Stimulated activated naive B cell treated with anti-CD40 and anti-IgM and Interleukin-4, amounts not matched to agents 10 μg/mL and 1 μg/mL and 100 μg/mL, for 72 hours (primary cell): ENCODE data around the gene PPP1R1C.

Source experiments
- ATAC-seq, 2 donors: fragments of 150-1000 bp; cut with Tn5 transposase; replicated peaks; 2 replicates each; pipeline ENCODE4 v1.10.0; 2021; ENCODE audit warnings: moderate library complexity in 1 of 2
- DNase-seq: peaks from one replicate; pipeline ENCODE4 v3.0.0; 2021
- H3K27ac Mint-ChIP-seq: one replicate; pipeline ENCODE4 v1.8.0; 2022; ENCODE audit warnings: mild to moderate bottlenecking, mixed read lengths
- H3K27me3 Mint-ChIP-seq, 2 donors: one replicate each; pipeline ENCODE4 v1.8.0; 2022; ENCODE audit warnings: mixed read lengths in 2 of 2
- H3K36me3 Mint-ChIP-seq, 2 donors: one replicate each; pipeline ENCODE4 v1.8.0; 2022; ENCODE audit warnings: mixed read lengths in 2 of 2, mild to moderate bottlenecking in 1 of 2
- H3K4me1 Mint-ChIP-seq, 2 donors: one replicate each; pipeline ENCODE4 v1.8.0; 2022; ENCODE audit warnings: mixed read lengths in 2 of 2, mild to moderate bottlenecking in 1 of 2
- H3K4me3 Mint-ChIP-seq, 2 donors: one replicate each; pipeline ENCODE4 v1.8.0; 2022; ENCODE audit warnings: mild to moderate bottlenecking in 2 of 2, mixed read lengths in 2 of 2, moderate library complexity in 1 of 2
- H3K9me3 Mint-ChIP-seq, 2 donors: one replicate each; pipeline ENCODE4 v1.8.0; 2022; ENCODE audit warnings: mixed read lengths in 2 of 2, mild to moderate bottlenecking in 1 of 2

PPP1R1C gene

DNA sequence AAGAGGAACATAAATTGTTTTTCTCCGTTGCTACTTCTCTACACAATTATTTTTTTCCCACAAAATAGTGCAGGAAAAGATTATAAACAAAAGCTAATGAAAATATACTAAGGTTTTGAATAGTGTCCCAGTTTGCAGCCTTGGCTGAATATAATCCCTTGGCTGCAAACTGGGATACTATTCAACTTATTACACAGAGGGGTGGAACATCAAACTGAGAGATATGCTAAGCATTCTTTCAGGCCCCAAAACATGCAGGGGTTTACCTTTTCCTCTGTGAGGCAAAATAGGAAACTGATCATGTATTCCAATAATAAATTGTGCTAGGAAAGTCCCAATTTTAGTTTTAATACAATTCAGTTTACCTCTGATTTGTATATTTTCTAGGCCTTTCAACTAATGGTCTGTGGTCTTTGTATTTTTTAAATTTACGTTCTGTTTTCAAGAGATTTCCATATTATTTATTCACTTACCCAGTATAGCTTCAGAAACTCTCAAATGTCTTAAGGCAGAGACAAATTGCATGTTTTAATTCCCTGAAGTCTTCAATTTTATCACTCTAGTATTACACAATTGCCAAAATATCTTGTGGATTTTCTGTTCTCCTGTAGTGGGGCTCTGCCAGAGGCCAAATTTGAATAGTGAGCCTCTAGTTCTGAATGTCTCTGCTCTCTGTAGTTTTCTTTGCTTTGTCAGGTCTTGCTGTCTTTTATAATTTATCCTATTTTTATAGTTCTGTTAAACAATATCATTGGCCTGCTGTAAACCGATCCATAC, 63.9 kb downstream of the PPP1R1C start:
- H3K27me3 Mint-ChIP-seq: peaks cover 0 to 5% of the 10 kb centered on the region in 2 donors
- no peak overlapping the region for H3K27ac Mint-ChIP-seq
- no peak for ATAC-seq
- H3K9me3 Mint-ChIP-seq: no peaks in the 10 kb centered on the region
- no peaks in the 10 kb centered on the region for H3K36me3 Mint-ChIP-seq
- no peak for DNase-seq
- H3K4me1 Mint-ChIP-seq: no peaks in the 10 kb centered on the region
- H3K4me3 Mint-ChIP-seq: no peak overlapping the region

DNA sequence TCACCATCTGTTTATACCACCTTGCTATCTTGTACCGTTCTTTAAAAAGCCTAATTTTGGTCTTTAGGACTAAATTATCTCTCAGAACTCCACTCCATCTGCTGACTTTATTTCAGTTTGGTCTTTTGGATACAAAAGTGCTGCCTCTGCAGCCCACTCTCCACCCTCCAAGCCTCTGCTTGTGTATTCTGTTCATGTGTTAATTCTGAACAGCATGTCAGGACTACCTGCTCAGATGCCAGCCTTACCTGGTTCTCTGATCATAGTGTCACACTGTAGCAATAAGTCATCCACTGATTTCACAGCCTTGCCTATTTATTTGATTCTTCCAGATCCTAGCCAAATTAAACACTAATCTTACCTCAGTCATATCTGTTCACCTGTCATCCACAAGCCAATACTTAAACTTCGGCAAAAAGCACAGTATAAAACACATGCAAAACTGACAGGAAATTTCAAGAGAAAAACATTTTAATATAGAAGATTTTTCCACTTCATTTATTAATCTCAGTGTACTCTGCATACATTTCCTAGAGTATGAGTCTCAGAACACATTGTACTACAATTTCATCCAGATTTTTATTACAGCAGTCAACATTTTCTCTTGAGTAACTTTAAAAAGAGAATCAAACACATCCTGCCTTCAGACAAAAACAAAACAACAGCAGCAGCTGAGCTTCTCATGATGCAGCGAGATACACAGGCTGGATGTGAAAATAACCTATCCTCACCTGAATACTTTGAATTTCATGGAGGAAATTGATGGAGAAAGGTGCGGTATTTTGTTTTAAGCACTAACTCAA, 64.9 kb downstream of the PPP1R1C start:
- Mint-ChIP-seq H3K9me3 (no peaks in the 10 kb centered on the region), H3K27ac (no peak overlapping the region), H3K36me3 (no peaks in the 10 kb centered on the region), H3K4me1 (no peaks in the 10 kb centered on the region), H3K4me3 (no peak overlapping the region), H3K27me3 (peaks cover 6 to 12% of the 10 kb centered on the region in 2 donors)
- no peak for ATAC-seq
- DNase-seq: no peak

DNA sequence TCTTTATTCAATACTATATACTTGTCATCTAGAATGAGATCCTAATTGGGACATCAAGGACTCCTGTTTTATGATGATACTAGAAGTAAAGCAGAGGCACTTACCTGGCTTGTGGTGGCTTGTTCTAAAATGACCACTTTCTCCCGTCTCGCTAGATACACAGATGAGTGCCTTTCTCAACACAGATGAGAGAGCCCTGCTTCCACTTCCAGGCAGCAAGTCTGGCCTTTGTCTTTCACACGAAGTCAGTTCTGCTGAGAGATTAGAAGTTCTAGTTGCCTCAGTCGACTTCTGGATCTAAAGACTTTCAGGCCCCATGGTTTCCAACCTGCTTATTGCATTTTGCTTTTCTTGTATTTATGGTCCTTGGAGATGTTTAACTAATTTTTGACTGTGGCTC, 70.3 kb downstream of the PPP1R1C start:
- DNase-seq: no peak
- Mint-ChIP-seq H3K4me1 (peaks cover 0 to 4% of the 10 kb centered on the region in 2 donors), H3K36me3 (no peaks in the 10 kb centered on the region), H3K4me3 (no peak overlapping the region), H3K9me3 (no peaks in the 10 kb centered on the region), H3K27ac (no peak overlapping the region), H3K27me3 (peaks cover 15 to 26% of the 10 kb centered on the region in 2 donors)
- no peak for ATAC-seq

DNA sequence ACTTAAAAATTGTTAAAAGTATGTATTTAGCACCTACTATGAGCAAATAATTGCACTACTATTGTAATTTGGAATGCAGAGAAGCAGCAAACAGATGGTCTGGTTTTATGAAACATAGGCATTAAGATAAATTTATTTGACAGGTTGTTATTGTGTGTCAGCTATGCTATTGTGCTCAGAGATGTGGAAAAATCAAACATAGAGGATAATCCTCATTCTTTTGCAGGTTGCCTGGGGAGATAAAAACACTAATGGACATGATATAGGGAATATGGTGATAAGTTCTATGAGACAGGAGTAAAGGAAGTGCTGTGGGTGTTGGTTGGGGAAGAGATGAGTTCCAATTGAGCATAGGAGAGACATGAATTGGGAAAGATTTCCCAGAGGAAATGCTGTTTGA, 71.3 kb downstream of the PPP1R1C start:
- DNase-seq (no peak), ATAC-seq (no peak)
- Mint-ChIP-seq H3K4me1 (peaks cover 0 to 4% of the 10 kb centered on the region in 2 donors), H3K4me3 (no peak overlapping the region), H3K27me3 (peaks cover 15 to 26% of the 10 kb centered on the region in 2 donors), H3K27ac (no peak overlapping the region), H3K9me3 (no peaks in the 10 kb centered on the region), H3K36me3 (no peaks in the 10 kb centered on the region)

DNA sequence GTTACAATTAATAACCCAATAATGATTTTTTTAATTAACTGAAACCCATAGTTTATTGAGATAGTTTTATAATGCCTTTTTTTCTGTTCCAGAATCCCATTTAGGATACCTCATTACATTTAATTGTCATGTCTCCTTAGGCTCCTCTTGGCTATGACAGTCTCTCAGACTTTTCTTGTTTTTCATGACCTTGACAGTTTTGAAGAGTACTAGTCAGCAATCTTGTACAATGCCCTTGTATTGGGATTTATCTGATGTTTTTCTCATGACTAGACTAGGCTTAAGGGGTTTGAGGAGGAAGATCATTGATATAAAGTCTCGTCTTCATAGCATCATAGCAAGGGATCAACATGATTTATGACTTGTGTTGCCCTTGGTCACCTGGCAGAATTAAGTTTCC, 72.4 kb downstream of the PPP1R1C start:
- ATAC-seq (no peak), DNase-seq (no peak)
- Mint-ChIP-seq H3K36me3 (no peaks in the 10 kb centered on the region), H3K4me3 (no peak overlapping the region), H3K27me3 (peaks cover 15 to 26% of the 10 kb centered on the region in 2 donors), H3K27ac (no peak overlapping the region), H3K9me3 (no peaks in the 10 kb centered on the region), H3K4me1 (peaks cover 0 to 4% of the 10 kb centered on the region in 2 donors)

DNA sequence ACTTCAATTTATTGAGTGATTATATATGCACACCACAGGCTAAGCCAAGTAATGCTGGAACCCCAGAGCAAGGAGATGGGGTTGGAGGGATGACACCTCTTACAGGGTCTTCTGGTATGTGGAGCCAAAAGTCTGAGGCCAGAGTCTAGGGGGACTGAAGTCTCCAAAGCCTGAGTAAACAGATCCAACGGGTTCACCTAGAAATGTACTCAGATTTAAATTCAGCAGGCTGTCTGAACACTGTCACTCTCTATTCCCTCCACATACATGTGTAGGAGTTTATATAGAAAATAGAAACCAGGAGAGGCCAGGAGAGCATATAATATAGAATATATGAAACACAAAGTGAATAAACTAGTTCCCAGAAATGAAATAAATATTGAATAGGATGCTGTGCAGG, 76.1 kb downstream of the PPP1R1C start:
- H3K27me3 Mint-ChIP-seq: peaks cover 7 to 14% of the 10 kb centered on the region in 2 donors
- no peak overlapping the region for H3K4me3 Mint-ChIP-seq
- DNase-seq (no peak), ATAC-seq (no peak)
- H3K9me3 Mint-ChIP-seq: no peaks in the 10 kb centered on the region
- H3K36me3 Mint-ChIP-seq: no peaks in the 10 kb centered on the region
- no peak overlapping the region for H3K27ac Mint-ChIP-seq
- peaks cover 0 to 4% of the 10 kb centered on the region in 2 donors for H3K4me1 Mint-ChIP-seq

DNA sequence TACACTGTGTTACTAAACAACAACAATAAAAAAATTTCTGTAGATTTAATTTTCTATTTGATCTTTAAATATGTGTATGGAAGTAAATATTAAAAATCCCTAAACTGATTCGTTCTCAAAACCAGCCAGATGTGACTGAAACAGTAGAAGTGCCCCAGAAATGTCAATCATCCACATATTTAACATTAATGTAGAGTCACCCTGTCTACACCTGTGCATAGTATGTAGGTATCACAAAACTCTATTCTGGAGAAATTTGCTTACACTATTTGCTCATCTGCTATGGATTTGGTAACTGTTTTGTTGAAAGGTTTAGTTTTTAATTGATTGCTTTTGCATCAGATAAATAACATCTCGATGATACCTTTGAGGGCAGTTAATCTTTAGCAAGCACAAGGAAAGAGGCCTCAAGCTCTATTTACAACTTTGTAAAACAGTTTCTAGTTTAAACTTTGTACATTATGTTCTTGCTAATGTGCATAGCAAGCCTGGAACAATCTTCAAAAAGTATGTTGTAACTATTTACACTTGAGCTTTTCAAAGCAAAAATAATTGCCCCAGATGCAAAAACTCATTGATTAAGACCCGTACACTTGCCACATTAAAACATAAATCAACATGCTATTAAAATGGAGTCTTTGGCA, 76.8 kb downstream of the PPP1R1C start:
- no peak overlapping the region for H3K4me3 Mint-ChIP-seq
- no peak overlapping the region for H3K27ac Mint-ChIP-seq
- ATAC-seq (no peak), DNase-seq (no peak)
- peaks cover 0 to 4% of the 10 kb centered on the region in 2 donors for H3K4me1 Mint-ChIP-seq
- peaks cover 7 to 10% of the 10 kb centered on the region in 2 donors for H3K27me3 Mint-ChIP-seq
- H3K36me3 Mint-ChIP-seq: no peaks in the 10 kb centered on the region
- H3K9me3 Mint-ChIP-seq: no peaks in the 10 kb centered on the region

DNA sequence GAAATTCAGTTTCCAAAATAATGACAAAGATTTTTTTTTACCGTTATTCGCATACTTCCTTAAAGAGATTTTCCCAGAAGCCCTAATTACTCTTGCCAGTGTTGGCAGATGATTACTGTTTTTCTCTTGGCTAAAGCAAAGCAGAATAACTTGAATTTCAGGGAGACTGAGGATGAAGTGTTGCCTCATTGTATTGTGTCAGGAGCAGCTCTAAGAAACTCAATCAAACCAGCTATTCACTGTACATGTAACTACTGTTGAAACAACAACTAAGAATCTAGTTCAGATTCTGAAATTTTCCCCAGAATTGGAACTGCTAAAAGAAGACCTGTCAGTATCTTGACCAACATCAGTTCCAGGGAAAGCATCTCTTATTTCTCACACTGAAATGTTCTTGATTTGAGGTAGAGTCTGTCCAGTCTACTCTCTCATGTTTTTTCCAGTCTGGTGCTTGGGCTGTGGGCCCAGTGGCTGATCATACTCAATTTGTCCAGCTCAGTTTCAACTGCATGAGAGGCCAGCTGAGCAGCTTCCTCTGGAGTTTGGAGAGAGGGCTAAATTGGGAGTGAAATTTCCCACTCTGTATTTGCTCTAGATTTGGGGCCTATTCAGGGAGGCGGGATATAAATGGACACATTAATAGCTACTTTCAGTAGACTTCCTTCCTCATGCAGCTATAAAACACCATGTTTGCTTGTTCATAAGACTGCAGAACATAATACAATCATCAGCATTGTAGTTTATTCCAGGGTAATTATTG, 78.5 kb downstream of the PPP1R1C start:
- H3K4me3 Mint-ChIP-seq: no peak overlapping the region
- peaks cover 0 to 4% of the 10 kb centered on the region in 2 donors for H3K4me1 Mint-ChIP-seq
- H3K9me3 Mint-ChIP-seq: no peaks in the 10 kb centered on the region
- H3K36me3 Mint-ChIP-seq: no peaks in the 10 kb centered on the region
- no peak for DNase-seq
- no peak for ATAC-seq
- peaks cover 2 to 5% of the 10 kb centered on the region in 2 donors for H3K27me3 Mint-ChIP-seq
- H3K27ac Mint-ChIP-seq: no peak overlapping the region

DNA sequence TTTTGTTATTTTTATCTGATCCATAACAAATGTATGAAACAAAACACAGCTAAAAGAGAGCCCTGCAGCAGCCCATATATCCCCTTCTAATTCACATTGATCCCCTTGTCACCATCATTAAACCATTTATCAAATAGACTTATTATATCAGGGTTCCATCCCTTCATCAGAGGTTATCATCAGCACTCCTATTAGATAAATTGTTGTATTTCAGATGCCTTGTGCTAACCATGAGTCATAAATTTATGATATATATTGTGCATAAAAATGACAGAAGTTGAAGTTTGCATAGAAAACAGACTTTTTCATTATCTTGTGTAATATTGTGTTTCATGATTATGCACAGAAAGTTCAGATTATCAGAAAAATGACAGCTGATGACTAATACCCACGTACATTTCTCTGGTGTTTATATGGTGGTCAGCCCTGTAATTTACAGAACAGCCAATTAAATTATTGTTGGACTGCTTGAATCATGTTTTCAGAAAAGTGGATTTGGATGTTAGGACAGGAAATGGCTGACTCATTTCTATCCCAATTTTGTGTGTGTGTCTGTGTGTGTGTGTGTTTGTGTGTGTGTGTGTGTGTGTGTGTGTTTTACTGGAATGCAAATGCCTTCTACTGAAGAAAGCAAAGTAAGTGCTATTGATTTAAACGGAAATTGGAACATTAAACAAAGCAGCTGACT, 80.9 kb downstream of the PPP1R1C start:
- no peak for DNase-seq
- no peak for ATAC-seq
- Mint-ChIP-seq H3K4me1 (no peaks in the 10 kb centered on the region), H3K9me3 (no peaks in the 10 kb centered on the region), H3K36me3 (no peaks in the 10 kb centered on the region), H3K27ac (no peak overlapping the region), H3K27me3 (peaks cover 4 to 6% of the 10 kb centered on the region in 2 donors), H3K4me3 (no peak overlapping the region)

DNA sequence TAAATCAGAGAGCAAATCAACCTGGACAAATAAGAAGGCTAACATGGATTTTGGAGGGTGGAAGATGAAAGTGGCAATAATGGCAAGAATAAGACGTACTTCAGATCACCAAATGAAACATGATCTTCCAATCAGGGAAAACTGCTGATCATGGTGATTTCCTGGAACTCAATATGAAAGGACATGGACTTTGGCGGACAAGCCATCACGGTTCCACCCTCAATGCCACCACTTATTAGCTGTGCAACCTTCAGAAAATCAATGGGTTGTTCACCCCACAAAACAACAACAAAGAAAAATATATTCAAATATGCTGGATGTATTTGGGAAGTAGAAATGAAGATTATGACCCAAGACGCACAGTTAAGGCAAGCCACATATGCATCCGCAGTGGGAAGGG, 81.7 kb downstream of the PPP1R1C start:
- H3K4me1 Mint-ChIP-seq: no peaks in the 10 kb centered on the region
- no peaks in the 10 kb centered on the region for H3K36me3 Mint-ChIP-seq
- peaks cover 4 to 6% of the 10 kb centered on the region in 2 donors for H3K27me3 Mint-ChIP-seq
- no peaks in the 10 kb centered on the region for H3K9me3 Mint-ChIP-seq
- H3K4me3 Mint-ChIP-seq: no peak overlapping the region
- DNase-seq (no peak), ATAC-seq (no peak)
- no peak overlapping the region for H3K27ac Mint-ChIP-seq

DNA sequence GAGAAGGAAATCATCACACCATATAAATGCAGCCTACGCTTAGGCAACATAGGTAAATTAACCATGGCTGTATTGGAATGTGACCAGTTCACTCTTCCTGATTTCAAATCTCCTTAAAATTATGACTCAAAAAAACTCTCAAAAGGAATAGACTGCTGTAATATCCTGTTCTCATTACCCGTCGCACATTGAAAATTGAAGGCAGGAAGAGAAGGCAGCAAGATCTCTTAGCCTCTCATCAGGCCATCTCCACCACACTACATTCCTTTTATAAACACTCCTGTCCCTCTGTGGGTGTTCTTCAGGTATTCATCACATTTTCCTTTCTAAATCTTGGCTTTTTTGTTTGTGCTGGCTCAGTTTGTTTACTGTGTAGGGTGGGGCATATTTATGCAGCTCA, 83.2 kb downstream of the PPP1R1C start:
- H3K36me3 Mint-ChIP-seq: no peaks in the 10 kb centered on the region
- H3K9me3 Mint-ChIP-seq: no peaks in the 10 kb centered on the region
- H3K4me1 Mint-ChIP-seq: no peaks in the 10 kb centered on the region
- ATAC-seq (no peak), DNase-seq (no peak)
- no peak overlapping the region for H3K27ac Mint-ChIP-seq
- no peak overlapping the region for H3K4me3 Mint-ChIP-seq
- H3K27me3 Mint-ChIP-seq: peaks cover 6 to 7% of the 10 kb centered on the region in 2 donors

DNA sequence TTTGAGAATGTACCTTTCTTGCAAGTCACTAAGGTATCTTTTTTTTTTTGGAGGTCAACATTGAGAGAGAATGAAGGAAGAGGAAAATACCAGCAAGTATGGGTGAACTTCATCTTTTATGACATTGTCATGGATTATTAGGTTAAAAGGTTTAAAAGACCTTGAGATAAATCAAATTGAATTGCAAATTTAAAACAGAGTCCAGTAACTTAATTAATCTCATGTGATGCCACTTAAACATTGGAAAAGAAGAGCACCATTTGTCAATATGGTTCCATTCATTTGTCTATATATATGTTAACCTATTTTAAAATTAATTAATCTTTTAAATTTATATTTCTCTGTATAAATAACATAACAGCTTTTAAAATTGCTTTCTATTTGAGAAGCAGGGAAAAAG, 83.8 kb downstream of the PPP1R1C start:
- H3K27ac Mint-ChIP-seq: no peak overlapping the region
- H3K36me3 Mint-ChIP-seq: no peaks in the 10 kb centered on the region

DNA sequence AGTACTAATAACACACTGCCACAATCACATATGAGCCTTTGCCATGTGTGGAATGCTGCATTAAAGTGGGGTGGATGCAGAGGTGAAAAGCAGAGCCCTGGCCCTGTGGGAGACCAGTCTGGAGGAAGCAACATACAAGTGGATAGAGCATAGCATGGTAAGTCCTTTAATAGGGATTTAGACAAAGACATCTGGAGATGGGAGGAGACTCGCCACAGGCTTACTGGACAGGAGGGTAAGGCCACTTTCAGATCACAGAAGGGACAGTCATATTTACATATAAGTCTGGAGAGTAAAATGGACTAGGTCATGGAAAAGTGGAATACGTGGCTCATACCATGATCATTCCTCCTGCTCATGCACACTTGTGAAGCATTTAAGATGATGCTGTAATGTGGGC, 84.3 kb downstream of the PPP1R1C start:
- no peak for ATAC-seq
- H3K4me1 Mint-ChIP-seq: no peaks in the 10 kb centered on the region
- peaks cover 6 to 7% of the 10 kb centered on the region in 2 donors for H3K27me3 Mint-ChIP-seq
- H3K4me3 Mint-ChIP-seq: no peak overlapping the region
- no peak overlapping the region for H3K27ac Mint-ChIP-seq
- H3K9me3 Mint-ChIP-seq: no peaks in the 10 kb centered on the region
- no peaks in the 10 kb centered on the region for H3K36me3 Mint-ChIP-seq
- no peak for DNase-seq

More for the DNA sequence above, 83.8 kb downstream of the PPP1R1C start:
- ATAC-seq (no peak), DNase-seq (no peak)
- Mint-ChIP-seq H3K27me3 (peaks cover 6 to 7% of the 10 kb centered on the region in 2 donors), H3K9me3 (no peaks in the 10 kb centered on the region), H3K4me3 (no peak overlapping the region), H3K4me1 (no peaks in the 10 kb centered on the region)
